Measurements from ENCODE around the gene GALNT2. TPM values are rescaled to one million over a fixed set of nuclear protein-coding genes. Genes with fewer than 3 reads are reported as not detected.

The GALNT2 gene
- total and polyA plus RNA-seq, 2 of the 4 experiments (the other 2 are of a cell fraction): 50.4 to 189 TPM

GRCh38 chr1:230322421-230322756, 255.4 kb downstream of the GALNT2 start:
- no peak for ATAC-seq (ENCODE audit: low read depth)
- no peaks in the 10 kb centered on the region for H3K36me3 ChIP-seq (ENCODE audit: control insufficient read depth, insufficient read depth, low read length)

More at GRCh38 chr1:230322421-230322756, 255.4 kb downstream of the GALNT2 start:
- BruUV-seq (replicated peaks): no TSS peak
- in situ Hi-C loops (cut with MboI; ENCODE audit: low sequenced_read_pairs) (loop anchor here (25.0 kb wide), 1 partner anchor 1060 kb away; the partner anchor contains the start of gene RAB4A), dilution Hi-C loops (cut with HindIII; ENCODE audit: low sequenced_read_pairs, unreplicated experiment) (no loop called here), intact Hi-C loops (cut with micrococcal nuclease) (no loop called here)
- no peak overlapping the region for H2AK9ac ChIP-seq (replicated peaks; ENCODE audit: low read depth, low read length, poor library complexity)
- no peaks in the 10 kb centered on the region for H3K9me3 ChIP-seq (ENCODE audit: control insufficient read depth, insufficient read depth, low read length)
- TF ChIP-seq CHD1 (IDR thresholded peaks at IDR 0.05; ENCODE audit: low read depth, low read length): no peak
- TF ChIP-seq MAFK (IDR thresholded peaks at IDR 0.05; ENCODE audit: low read depth, low read length): no peak
- no peak for TF ChIP-seq MXI1 (IDR thresholded peaks at IDR 0.05; ENCODE audit: borderline replicate concordance, low read depth, low read length)
- no peak for TF ChIP-seq SMC3 (IDR thresholded peaks at IDR 0.05; ENCODE audit: low read depth, low read length)
- WGBS, 2 experiments (ENCODE audit: extremely low coverage in 2 of 2, insufficient read length in 1 of 2): no CpG with 5 or more reads among the region's 15 CpGs
- no peak overlapping the region for H3K56ac ChIP-seq (ENCODE audit: extremely low read depth, insufficient read depth, low read length)
- H3K9ac ChIP-seq (ENCODE audit: low read depth, low read length): no peak overlapping the region
- H3K4me3 ChIP-seq (ENCODE audit: insufficient read depth, low read depth, low read length): no peak overlapping the region
- no peak overlapping the region for H2AFZ ChIP-seq (replicated peaks; ENCODE audit: low read length, poor library complexity)
- no peak overlapping the region for H4K8ac ChIP-seq (ENCODE audit: low read depth in 2 of 2, low read length in 2 of 2)
- POLR2A ChIA-PET (ENCODE audit: unreplicated experiment): no interaction called here
- CTCF ChIA-PET: no interaction called here
- H3K27ac ChIP-seq (ENCODE audit: insufficient read depth, low read length): no peak overlapping the region
- no peaks in the 10 kb centered on the region for H3K9me1 ChIP-seq (ENCODE audit: insufficient read depth, low read length)
- no peak for DNase-seq
- H3K4ac ChIP-seq (ENCODE audit: low read depth, low read length): no peak overlapping the region
- no peak overlapping the region for H4K91ac ChIP-seq (ENCODE audit: insufficient read depth, low read depth, low read length)
- H3K18ac ChIP-seq (ENCODE audit: low read depth, low read length): no peak overlapping the region
- no peak overlapping the region for H2BK120ac ChIP-seq (ENCODE audit: low read depth, low read length)
- H2BK15ac ChIP-seq (ENCODE audit: low read depth, low read length): no peak overlapping the region
- H2AK5ac ChIP-seq (ENCODE audit: low read depth, low read length): no peak overlapping the region
- H2BK5ac ChIP-seq (ENCODE audit: low read depth, low read length, poor library complexity, severe bottlenecking): no peak overlapping the region
- no peaks in the 10 kb centered on the region for H3K79me1 ChIP-seq (ENCODE audit: low read depth in 1 of 2, low read length in 2 of 2)
- no peak overlapping the region for H3K14ac ChIP-seq (replicated peaks; ENCODE audit: low read depth, low read length)
- no peak overlapping the region for H3K4me2 ChIP-seq (ENCODE audit: low read depth, low read length)
- H3K23ac ChIP-seq (ENCODE audit: low read depth, low read length): no peak overlapping the region
- no peaks in the 10 kb centered on the region for H3K4me1 ChIP-seq (ENCODE audit: control insufficient read depth, insufficient read depth, low read length)
- H4K5ac ChIP-seq (ENCODE audit: low read depth, low read length): no peak overlapping the region
- H3K27me3 ChIP-seq (ENCODE audit: control insufficient read depth, insufficient read depth, low read length): no peaks in the 10 kb centered on the region
- H4K20me1 ChIP-seq (ENCODE audit: insufficient read depth, low read length): no peaks in the 10 kb centered on the region
- H2BK20ac ChIP-seq (ENCODE audit: low read depth, low read length): no peak overlapping the region

Measured in IMR-90 (cell line).